Vagina (tissue), 2 donors: Measurements from ENCODE around the gene CCSER1.

ENCODE experiments used
- POLR2A ChIP-seq, 2 donors: fragments of 450-650 bp; IDR thresholded peaks; one replicate each; pipeline ENCODE4 v1.6.1; 2017; ENCODE audit warnings: antibody characterized with exemption in 2 of 2, mild to moderate bottlenecking in 2 of 2, moderate library complexity in 2 of 2
- TF ChIP-seq, protein P1 (sequence below), 3 experiments: fragments of 450-650 bp in 2 of 3; fragments of 200-600 bp in 1 of 3; sonication (generic) in 1 of 3; IDR thresholded peaks; one replicate each; pipeline ENCODE4 v1.5.1; 2017 to 2019; ENCODE audit warnings: antibody characterized with exemption in 3 of 3, mild to moderate bottlenecking in 2 of 3, moderate library complexity in 2 of 3

- TF ChIP-seq, protein P1, sequence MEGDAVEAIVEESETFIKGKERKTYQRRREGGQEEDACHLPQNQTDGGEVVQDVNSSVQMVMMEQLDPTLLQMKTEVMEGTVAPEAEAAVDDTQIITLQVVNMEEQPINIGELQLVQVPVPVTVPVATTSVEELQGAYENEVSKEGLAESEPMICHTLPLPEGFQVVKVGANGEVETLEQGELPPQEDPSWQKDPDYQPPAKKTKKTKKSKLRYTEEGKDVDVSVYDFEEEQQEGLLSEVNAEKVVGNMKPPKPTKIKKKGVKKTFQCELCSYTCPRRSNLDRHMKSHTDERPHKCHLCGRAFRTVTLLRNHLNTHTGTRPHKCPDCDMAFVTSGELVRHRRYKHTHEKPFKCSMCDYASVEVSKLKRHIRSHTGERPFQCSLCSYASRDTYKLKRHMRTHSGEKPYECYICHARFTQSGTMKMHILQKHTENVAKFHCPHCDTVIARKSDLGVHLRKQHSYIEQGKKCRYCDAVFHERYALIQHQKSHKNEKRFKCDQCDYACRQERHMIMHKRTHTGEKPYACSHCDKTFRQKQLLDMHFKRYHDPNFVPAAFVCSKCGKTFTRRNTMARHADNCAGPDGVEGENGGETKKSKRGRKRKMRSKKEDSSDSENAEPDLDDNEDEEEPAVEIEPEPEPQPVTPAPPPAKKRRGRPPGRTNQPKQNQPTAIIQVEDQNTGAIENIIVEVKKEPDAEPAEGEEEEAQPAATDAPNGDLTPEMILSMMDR (IDR thresholded peaks at IDR 0.05), result no peak
- TF ChIP-seq POLR2A (IDR thresholded peaks at IDR 0.05), result no peak
Measured at GRCh38 chr4:90883519-90883918, 756.3 kb downstream of the CCSER1 start.
